ENCODE data around the gene ITIH4. TPM values are rescaled to one million over a fixed set of nuclear protein-coding genes. Genes with fewer than 3 reads are reported as not detected.

ITIH4 gene
- total RNA-seq, 2 donors from 2014 or later = 25.8 to 40.6 TPM

- Mint-ChIP-seq H3K4me1 (no peaks in the 10 kb centered on the region), H3K27me3 (no peaks in the 10 kb centered on the region), H3K36me3 (ENCODE audit: low read depth) (no peaks in the 10 kb centered on the region), H3K27ac (no peak overlapping the region), H3K4me3 (no peak overlapping the region)
- H3K9me3 ChIP-seq (ENCODE audit: control insufficient read depth, low read length, poor library complexity, severe bottlenecking) = no peaks in the 10 kb centered on the region
- no peak for DNase-seq
- ATAC-seq = no peak
Measured at GRCh38 chr3:52817860-52818259, 12.6 kb downstream of the ITIH4 start.

GRCh38 chr3:52817221-52817620, 13.3 kb downstream of the ITIH4 start:
- no peak overlapping the region for H3K4me3 Mint-ChIP-seq
- H3K9me3 ChIP-seq (ENCODE audit: control insufficient read depth, low read length, poor library complexity, severe bottlenecking) = no peaks in the 10 kb centered on the region
- no peaks in the 10 kb centered on the region for H3K36me3 Mint-ChIP-seq (ENCODE audit: low read depth)
- no peak for ATAC-seq
- no peaks in the 10 kb centered on the region for H3K4me1 Mint-ChIP-seq
- H3K27me3 Mint-ChIP-seq = no peaks in the 10 kb centered on the region
- no peak overlapping the region for H3K27ac Mint-ChIP-seq
- no peak for DNase-seq

- H3K9me3 ChIP-seq (ENCODE audit: control insufficient read depth, low read length, poor library complexity, severe bottlenecking) = no peaks in the 10 kb centered on the region
- Mint-ChIP-seq H3K4me1 (no peaks in the 10 kb centered on the region), H3K27me3 (no peaks in the 10 kb centered on the region), H3K36me3 (ENCODE audit: low read depth) (no peaks in the 10 kb centered on the region), H3K4me3 (no peak overlapping the region), H3K27ac (no peak overlapping the region)
- no peak for ATAC-seq
- DNase-seq = no peak
Measured at GRCh38 chr3:52816654-52817053, 13.8 kb downstream of the ITIH4 start.

- Mint-ChIP-seq H3K27me3 (no peaks in the 10 kb centered on the region), H3K4me1 (no peaks in the 10 kb centered on the region), H3K27ac (no peak overlapping the region), H3K4me3 (no peak overlapping the region), H3K36me3 (ENCODE audit: low read depth) (no peaks in the 10 kb centered on the region)
- ATAC-seq = no peak
- H3K9me3 ChIP-seq (ENCODE audit: control insufficient read depth, low read length, poor library complexity, severe bottlenecking) = no peaks in the 10 kb centered on the region
- DNase-seq = no peak
Measured at GRCh38 chr3:52816199-52816598, 14.3 kb downstream of the ITIH4 start.

- no peak overlapping the region for H3K4me3 Mint-ChIP-seq
- DNase-seq (no peak), ATAC-seq (no peak)
- H3K27me3 Mint-ChIP-seq = no peaks in the 10 kb centered on the region
- no peaks in the 10 kb centered on the region for H3K9me3 ChIP-seq (ENCODE audit: control insufficient read depth, low read length, poor library complexity, severe bottlenecking)
- peaks cover 11% of the 10 kb centered on the region for H3K4me1 Mint-ChIP-seq
- H3K36me3 Mint-ChIP-seq (ENCODE audit: low read depth) = no peaks in the 10 kb centered on the region
- no peak overlapping the region for H3K27ac Mint-ChIP-seq
Measured at GRCh38 chr3:52813810-52814209, 16.7 kb downstream of the ITIH4 start.

- Mint-ChIP-seq H3K4me1 (peaks cover 11% of the 10 kb centered on the region), H3K27ac (peak overlapping the region; percentile 57), H3K4me3 (no peak overlapping the region), H3K36me3 (ENCODE audit: low read depth) (no peaks in the 10 kb centered on the region), H3K27me3 (no peaks in the 10 kb centered on the region)
- no peak for DNase-seq
- ATAC-seq = no peak
- no peaks in the 10 kb centered on the region for H3K9me3 ChIP-seq (ENCODE audit: control insufficient read depth, low read length, poor library complexity, severe bottlenecking)
Measured at GRCh38 chr3:52811452-52812011, 18.9 kb downstream of the ITIH4 start.

- no peaks in the 10 kb centered on the region for H3K27me3 Mint-ChIP-seq
- DNase-seq = no peak
- no peaks in the 10 kb centered on the region for H3K9me3 ChIP-seq (ENCODE audit: control insufficient read depth, low read length, poor library complexity, severe bottlenecking)
- no peak overlapping the region for H3K4me3 Mint-ChIP-seq
- peaks cover 11% of the 10 kb centered on the region for H3K4me1 Mint-ChIP-seq
- no peak overlapping the region for H3K27ac Mint-ChIP-seq
- no peaks in the 10 kb centered on the region for H3K36me3 Mint-ChIP-seq (ENCODE audit: low read depth)
- no peak for ATAC-seq
Measured at GRCh38 chr3:52810923-52811322, 19.5 kb downstream of the ITIH4 start.

GRCh38 chr3:52809662-52810377, 20.7 kb downstream of the ITIH4 start:
- Mint-ChIP-seq H3K4me3 (no peak overlapping the region), H3K27ac (no peak overlapping the region), H3K36me3 (ENCODE audit: low read depth) (no peaks in the 10 kb centered on the region), H3K4me1 (peaks cover 11% of the 10 kb centered on the region), H3K27me3 (no peaks in the 10 kb centered on the region)
- no peak for ATAC-seq
- DNase-seq = no peak
- H3K9me3 ChIP-seq (ENCODE audit: control insufficient read depth, low read length, poor library complexity, severe bottlenecking) = no peaks in the 10 kb centered on the region

GRCh38 chr3:52809149-52809548, 21.3 kb downstream of the ITIH4 start:
- Mint-ChIP-seq H3K4me1 (peaks cover 11% of the 10 kb centered on the region), H3K36me3 (ENCODE audit: low read depth) (no peaks in the 10 kb centered on the region), H3K27ac (no peak overlapping the region), H3K4me3 (no peak overlapping the region), H3K27me3 (no peaks in the 10 kb centered on the region)
- ATAC-seq (no peak), DNase-seq (no peak)
- H3K9me3 ChIP-seq (ENCODE audit: control insufficient read depth, low read length, poor library complexity, severe bottlenecking) = no peaks in the 10 kb centered on the region

GRCh38 chr3:52805270-52806039, 25.0 kb downstream of the ITIH4 start:
- Mint-ChIP-seq H3K36me3 (ENCODE audit: low read depth) (no peaks in the 10 kb centered on the region), H3K27me3 (no peaks in the 10 kb centered on the region), H3K27ac (no peak overlapping the region), H3K4me1 (peaks cover 13% of the 10 kb centered on the region), H3K4me3 (no peak overlapping the region)
- no peak for DNase-seq
- ATAC-seq = no peak
- no peaks in the 10 kb centered on the region for H3K9me3 ChIP-seq (ENCODE audit: control insufficient read depth, low read length, poor library complexity, severe bottlenecking)

- no peaks in the 10 kb centered on the region for H3K9me3 ChIP-seq (ENCODE audit: control insufficient read depth, low read length, poor library complexity, severe bottlenecking)
- H3K36me3 Mint-ChIP-seq (ENCODE audit: low read depth) = no peaks in the 10 kb centered on the region
- H3K4me1 Mint-ChIP-seq = peaks cover 2% of the 10 kb centered on the region
- H3K4me3 Mint-ChIP-seq = no peak overlapping the region
- H3K27me3 Mint-ChIP-seq = peaks cover 7% of the 10 kb centered on the region
- no peak for DNase-seq
- no peak overlapping the region for H3K27ac Mint-ChIP-seq
- no peak for ATAC-seq
Measured at GRCh38 chr3:52801839-52802238, 28.6 kb downstream of the ITIH4 start.

- ATAC-seq (no peak), DNase-seq (no peak)
- no peaks in the 10 kb centered on the region for H3K9me3 ChIP-seq (ENCODE audit: control insufficient read depth, low read length, poor library complexity, severe bottlenecking)
- H3K4me1 Mint-ChIP-seq = peaks cover 4% of the 10 kb centered on the region
- H3K4me3 Mint-ChIP-seq = no peak overlapping the region
- H3K27ac Mint-ChIP-seq = no peak overlapping the region
- H3K36me3 Mint-ChIP-seq (ENCODE audit: low read depth) = no peaks in the 10 kb centered on the region
- peaks cover 7% of the 10 kb centered on the region for H3K27me3 Mint-ChIP-seq
Measured at GRCh38 chr3:52800079-52800478, 30.4 kb downstream of the ITIH4 start.

GRCh38 chr3:52798978-52799476, 31.4 kb downstream of the ITIH4 start:
- H3K9me3 ChIP-seq (ENCODE audit: control insufficient read depth, low read length, poor library complexity, severe bottlenecking) = no peaks in the 10 kb centered on the region
- H3K27me3 Mint-ChIP-seq = peaks cover 7% of the 10 kb centered on the region
- ATAC-seq (no peak), DNase-seq (no peak)
- no peak overlapping the region for H3K27ac Mint-ChIP-seq
- no peak overlapping the region for H3K4me3 Mint-ChIP-seq
- H3K36me3 Mint-ChIP-seq (ENCODE audit: low read depth) = no peaks in the 10 kb centered on the region
- H3K4me1 Mint-ChIP-seq = peaks cover 4% of the 10 kb centered on the region

Measured in T-helper 17 cell (primary cell).